A673 (cell line): ENCODE measurements around the gene FAM110D. TPM values are rescaled to one million over a fixed set of nuclear protein-coding genes. Genes with fewer than 3 reads are reported as not detected.

ENCODE experiments used
- BruUV-seq: library from RNA; stranded (reverse); fragments of 400-500 nt; replicated peaks from 2 replicates; lab custom pipeline; 2021; lab: Mats Ljungman, UMichigan
- CTCF ChIA-PET: fragments of 300-600 bp; sonication (Branson Sonifier 250); formaldehyde crosslinking; loops from one replicate; lab custom pipeline; 2022; ENCODE audit warnings: antibody characterized with exemption; lab: Charles Lee
- POLR2A ChIA-PET: fragments of 300-600 bp; sonication (Branson Sonifier 250); formaldehyde crosslinking; loops from one replicate; lab custom pipeline; 2022; ENCODE audit warnings: antibody characterized with exemption; ENCODE audit not compliant: low non-redundant PET; lab: Charles Lee
- DNase-seq: peaks from one replicate; pipeline ENCODE4 v3.0.0-alpha.2; 2015; ENCODE audit warnings: low spot score
- H3K27ac ChIP-seq: fragments of 200-600 bp; sonication (generic); 2 replicates; pipeline ENCODE4 v1.5.1; 2016; ENCODE audit warnings: mixed run types, low read depth, mild to moderate bottlenecking, mixed read lengths, antibody characterized with exemption, low read length; ENCODE audit not compliant: poor library complexity, severe bottlenecking
- H3K27me3 ChIP-seq: fragments of 200-600 bp; sonication (generic); replicated peaks from 2 replicates; pipeline ENCODE4 v1.6.1; 2017; ENCODE audit warnings: mixed run types, low read depth, mild to moderate bottlenecking, mixed read lengths, antibody characterized with exemption, low read length; ENCODE audit not compliant: insufficient read depth, poor library complexity
- H3K36me3 ChIP-seq: fragments of 200-600 bp; sonication (generic); 2 replicates; pipeline ENCODE4 v1.6.1; 2016; ENCODE audit warnings: mixed run types, mild to moderate bottlenecking, mixed read lengths, antibody characterized with exemption, low read length; ENCODE audit not compliant: insufficient read depth, poor library complexity, severe bottlenecking
- H3K4me1 ChIP-seq: fragments of 200-600 bp; sonication (generic); 2 replicates; pipeline ENCODE4 v1.6.1; 2017; ENCODE audit warnings: mixed run types, mild to moderate bottlenecking, mixed read lengths, antibody characterized with exemption, low read length; ENCODE audit not compliant: insufficient read depth, poor library complexity, severe bottlenecking
- H3K4me3 ChIP-seq: fragments of 200-600 bp; sonication (generic); 2 replicates; pipeline ENCODE4 v1.5.1; 2016; ENCODE audit warnings: low read depth, mixed run types, mild to moderate bottlenecking, mixed read lengths, low read length; ENCODE audit not compliant: poor library complexity, severe bottlenecking
- H3K9me3 ChIP-seq: fragments of 200-600 bp; sonication (generic); 2 replicates; pipeline ENCODE4 v1.6.1; 2016; ENCODE audit warnings: mixed run types, low read depth, mild to moderate bottlenecking, mixed read lengths, antibody characterized with exemption, low read length; ENCODE audit not compliant: poor library complexity, severe bottlenecking
- CTCF ChIP-seq: fragments of 300-800, 200-600 bp; sonication (generic); conservative IDR thresholded peaks from 2 replicates; pipeline ENCODE4 v1.5.1; 2017; ENCODE audit warnings: low read depth, mild to moderate bottlenecking, antibody characterized with exemption, low read length, moderate library complexity, mixed read lengths
- EZH2 ChIP-seq: fragments of 200-600 bp; sonication (generic); IDR thresholded peaks from 2 replicates; pipeline ENCODE4 v1.6.1; 2017; ENCODE audit warnings: borderline replicate concordance, low read depth, mild to moderate bottlenecking, mixed read lengths, antibody characterized with exemption, low read length; ENCODE audit not compliant: poor library complexity, severe bottlenecking
- intact Hi-C: fragments of 100-400 bp; cut with micrococcal nuclease; formaldehyde crosslinking; loops from one replicate; pipeline ENCODE4 v1.10.0; 2022; ENCODE audit not compliant: unreplicated experiment
- total RNA-seq: library from RNA; stranded (reverse); gene quantifications from 2 replicates; pipeline ENCODE4 v1.2.3, GENCODE V29; 2021

FAM110D gene
- total RNA-seq, 1 experiment from 2014 or later, result 0.64 TPM

- no peak for DNase-seq
- TF ChIP-seq CTCF (no peak), EZH2 (no peak)
- no peaks in the 10 kb centered on the region for H3K36me3 ChIP-seq
- H3K4me3 ChIP-seq, result no peak overlapping the region
- no peaks in the 10 kb centered on the region for H3K9me3 ChIP-seq
- intact Hi-C loops, result no loop called here
- no peak overlapping the region for H3K27ac ChIP-seq
- H3K27me3 ChIP-seq, result no peaks in the 10 kb centered on the region
- BruUV-seq, result no TSS peak
- CTCF ChIA-PET, result interaction anchor here (0.7 kb wide), 1 partner anchor 13 kb away, joined by 4 read pairs; no protein-coding TSS in a partner anchor
- POLR2A ChIA-PET, result no interaction called here
- no peaks in the 10 kb centered on the region for H3K4me1 ChIP-seq
These were observed 32.9 kb downstream of the FAM110D start for GRCh38 chr1:26191739-26192138.

GRCh38 chr1:26195805-26196204 is 36.9 kb downstream of the FAM110D start:
- DNase-seq, result no peak
- Histone ChIP-seq H3K4me3 (no peak overlapping the region), H3K27me3 (no peaks in the 10 kb centered on the region), H3K27ac (no peak overlapping the region), H3K4me1 (no peaks in the 10 kb centered on the region), H3K36me3 (no peaks in the 10 kb centered on the region), H3K9me3 (no peaks in the 10 kb centered on the region)
- POLR2A ChIA-PET, result no interaction called here
- TF ChIP-seq EZH2 (no peak), CTCF (no peak)
- CTCF ChIA-PET, result no interaction called here
- intact Hi-C loops, result no loop called here
- BruUV-seq, result no TSS peak

- BruUV-seq, result no TSS peak
- Histone ChIP-seq H3K27ac (no peak overlapping the region), H3K36me3 (no peaks in the 10 kb centered on the region), H3K4me1 (no peaks in the 10 kb centered on the region), H3K9me3 (no peaks in the 10 kb centered on the region), H3K27me3 (no peaks in the 10 kb centered on the region), H3K4me3 (no peak overlapping the region)
- CTCF ChIA-PET, result no interaction called here
- TF ChIP-seq CTCF (no peak), EZH2 (no peak)
- POLR2A ChIA-PET, result no interaction called here
- intact Hi-C loops, result no loop called here
- no peak for DNase-seq
These were observed 38.4 kb downstream of the FAM110D start for GRCh38 chr1:26197301-26197700.
